ENCODE data around the gene ARHGAP33. TPM values are rescaled to one million over a fixed set of nuclear protein-coding genes. Genes with fewer than 3 reads are reported as not detected.
"Not testable (repeated sequence)": the region's sequence is repeated elsewhere in the genome, so short reads cannot be mapped to it uniquely, and the experiment has no call there.

Gene ARHGAP33
- total RNA-seq, 2 donors from 2014 or later: 31.5 to 45.0 TPM

- H3K36me3 Mint-ChIP-seq: no peaks in the 10 kb centered on the region
- H3K4me1 Mint-ChIP-seq (ENCODE audit: low read depth in 2 of 2): peaks cover 6 to 10% of the 10 kb centered on the region in 2 donors
- ATAC-seq: no peak
- no peaks in the 10 kb centered on the region for H3K27me3 Mint-ChIP-seq
- H3K4me3 Mint-ChIP-seq: no peak overlapping the region
- no peaks in the 10 kb centered on the region for H3K9me3 Mint-ChIP-seq
- no peak for DNase-seq (ENCODE audit: low spot score)
- no peak overlapping the region for H3K27ac Mint-ChIP-seq
Measured at GRCh38 chr19:35786299-35787160, 11.2 kb downstream of the ARHGAP33 start.

DNA sequence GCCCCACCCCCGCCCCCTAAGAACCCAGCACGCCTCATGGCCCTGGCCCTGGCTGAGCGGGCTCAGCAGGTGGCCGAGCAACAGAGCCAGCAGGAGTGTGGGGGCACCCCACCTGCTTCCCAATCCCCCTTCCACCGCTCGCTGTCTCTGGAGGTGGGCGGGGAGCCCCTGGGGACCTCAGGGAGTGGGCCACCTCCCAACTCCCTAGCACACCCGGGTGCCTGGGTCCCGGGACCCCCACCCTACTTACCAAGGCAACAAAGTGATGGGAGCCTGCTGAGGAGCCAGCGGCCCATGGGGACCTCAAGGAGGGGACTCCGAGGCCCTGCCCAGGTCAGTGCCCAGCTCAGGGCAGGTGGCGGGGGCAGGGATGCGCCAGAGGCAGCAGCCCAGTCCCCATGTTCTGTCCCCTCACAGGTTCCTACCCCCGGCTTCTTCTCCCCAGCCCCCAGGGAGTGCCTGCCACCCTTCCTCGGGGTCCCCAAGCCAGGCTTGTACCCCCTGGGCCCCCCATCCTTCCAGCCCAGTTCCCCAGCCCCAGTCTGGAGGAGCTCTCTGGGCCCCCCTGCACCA is 11.9 kb downstream of the ARHGAP33 start:
- Mint-ChIP-seq H3K36me3 (no peaks in the 10 kb centered on the region), H3K4me1 (ENCODE audit: low read depth in 2 of 2) (peaks cover 6 to 10% of the 10 kb centered on the region in 2 donors), H3K27me3 (no peaks in the 10 kb centered on the region), H3K4me3 (no peak overlapping the region), H3K27ac (no peak overlapping the region), H3K9me3 (no peaks in the 10 kb centered on the region)
- DNase-seq (ENCODE audit: low spot score) (no peak), ATAC-seq (no peak)

- no peak for DNase-seq (ENCODE audit: low spot score)
- Mint-ChIP-seq H3K27ac (no peak overlapping the region), H3K9me3 (no peaks in the 10 kb centered on the region), H3K4me1 (ENCODE audit: low read depth in 2 of 2) (peaks cover under 1 to 4% of the 10 kb centered on the region in 2 donors), H3K27me3 (no peaks in the 10 kb centered on the region), H3K36me3 (no peaks in the 10 kb centered on the region), H3K4me3 (no peak overlapping the region)
- ATAC-seq: no peak
Measured at GRCh38 chr19:35788205-35788960, 13.0 kb downstream of the ARHGAP33 start.

DNA sequence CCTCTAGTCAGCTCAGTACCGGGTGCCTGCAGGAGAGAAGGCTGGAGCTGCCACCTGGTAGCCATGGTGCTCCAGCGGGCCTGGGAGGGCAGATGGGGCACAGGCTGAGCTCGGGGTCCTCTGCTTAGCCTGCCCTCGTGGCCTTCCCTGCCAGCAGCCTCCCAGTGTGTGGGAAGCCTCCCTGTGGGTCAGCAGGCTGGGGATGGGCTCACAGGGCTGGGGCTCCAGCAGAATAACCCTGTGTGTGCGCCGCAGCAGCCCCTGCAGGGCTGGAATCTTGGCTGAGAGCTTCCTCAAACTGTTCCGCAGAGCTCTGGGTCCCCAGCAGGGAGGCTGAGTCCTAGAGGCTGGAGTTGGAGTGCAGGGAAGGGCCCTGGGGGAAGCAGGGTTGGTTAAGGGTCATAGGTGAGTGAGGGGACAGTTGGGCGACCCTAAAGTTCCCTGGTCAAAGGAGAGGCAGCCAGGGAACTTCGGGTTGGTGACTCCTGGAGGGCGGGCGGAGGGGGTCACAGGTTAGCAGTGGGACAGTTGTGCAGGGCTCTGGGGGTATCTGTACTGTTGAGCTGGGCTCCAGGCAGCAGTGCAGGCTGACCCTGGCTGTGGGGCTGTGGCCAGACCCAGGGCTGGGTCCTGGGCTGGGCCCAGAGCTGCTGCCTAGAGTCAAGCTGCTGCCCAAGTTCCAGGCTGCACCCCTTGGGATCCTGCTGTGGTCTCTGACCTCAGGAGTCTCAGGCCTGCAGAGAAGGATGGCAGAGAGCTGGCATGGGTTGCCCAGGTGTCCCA is 14.0 kb downstream of the ARHGAP33 start:
- Mint-ChIP-seq H3K4me3 (no peak overlapping the region), H3K4me1 (ENCODE audit: low read depth in 2 of 2) (no peaks in the 10 kb centered on the region), H3K9me3 (no peaks in the 10 kb centered on the region), H3K27ac (no peak overlapping the region), H3K36me3 (no peaks in the 10 kb centered on the region), H3K27me3 (no peaks in the 10 kb centered on the region)
- DNase-seq (ENCODE audit: low spot score): no peak
- no peak for ATAC-seq

GRCh38 chr19:35789978-35790944 is 14.9 kb downstream of the ARHGAP33 start:
- Mint-ChIP-seq H3K27me3 (no peaks in the 10 kb centered on the region), H3K27ac (no peak overlapping the region), H3K36me3 (no peaks in the 10 kb centered on the region), H3K9me3 (no peaks in the 10 kb centered on the region), H3K4me1 (ENCODE audit: low read depth in 2 of 2) (no peaks in the 10 kb centered on the region), H3K4me3 (no peak overlapping the region)
- DNase-seq (ENCODE audit: low spot score): no peak
- ATAC-seq: no peak

GRCh38 chr19:35790981-35791813 is 15.8 kb downstream of the ARHGAP33 start:
- ATAC-seq (peak in 1 of 2 donors; percentile 10), DNase-seq (ENCODE audit: low spot score) (no peak)
- H3K9me3 Mint-ChIP-seq: no peaks in the 10 kb centered on the region
- peaks cover under 1 to 2% of the 10 kb centered on the region in 2 donors for H3K27me3 Mint-ChIP-seq
- no peak overlapping the region for H3K4me3 Mint-ChIP-seq
- no peaks in the 10 kb centered on the region for H3K4me1 Mint-ChIP-seq (ENCODE audit: low read depth in 2 of 2)
- H3K27ac Mint-ChIP-seq: no peak overlapping the region
- no peaks in the 10 kb centered on the region for H3K36me3 Mint-ChIP-seq

DNA sequence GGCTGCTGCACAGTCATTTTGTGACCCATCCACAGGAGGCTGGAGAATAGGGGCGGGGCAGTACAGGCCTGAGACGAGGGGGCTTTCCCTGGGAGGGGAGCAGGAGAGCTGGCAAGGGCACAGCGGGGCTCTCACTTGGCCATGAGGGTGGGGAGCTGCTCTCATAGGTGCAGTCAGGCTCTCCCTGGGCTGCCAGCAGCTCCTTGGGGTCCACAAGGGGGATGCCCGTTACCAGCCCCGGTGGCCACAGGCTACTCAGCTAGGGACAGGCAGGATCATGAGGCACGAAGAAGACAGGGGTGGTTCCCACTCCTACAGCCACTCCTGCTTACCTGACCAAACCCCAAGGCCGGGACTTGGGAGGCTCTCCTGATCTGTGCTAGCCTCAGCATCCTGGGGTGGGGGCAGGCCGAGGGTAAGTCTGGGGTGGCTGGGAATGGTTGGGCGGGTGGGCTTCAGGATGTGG is 16.5 kb downstream of the ARHGAP33 start:
- no peak for ATAC-seq
- Mint-ChIP-seq H3K27ac (no peak overlapping the region), H3K4me3 (no peak overlapping the region), H3K9me3 (no peaks in the 10 kb centered on the region), H3K36me3 (no peaks in the 10 kb centered on the region), H3K4me1 (ENCODE audit: low read depth in 2 of 2) (peaks cover 2% of the 10 kb centered on the region in 2 donors), H3K27me3 (peaks cover 5 to 8% of the 10 kb centered on the region in 2 donors)
- DNase-seq (ENCODE audit: low spot score): no peak

DNA sequence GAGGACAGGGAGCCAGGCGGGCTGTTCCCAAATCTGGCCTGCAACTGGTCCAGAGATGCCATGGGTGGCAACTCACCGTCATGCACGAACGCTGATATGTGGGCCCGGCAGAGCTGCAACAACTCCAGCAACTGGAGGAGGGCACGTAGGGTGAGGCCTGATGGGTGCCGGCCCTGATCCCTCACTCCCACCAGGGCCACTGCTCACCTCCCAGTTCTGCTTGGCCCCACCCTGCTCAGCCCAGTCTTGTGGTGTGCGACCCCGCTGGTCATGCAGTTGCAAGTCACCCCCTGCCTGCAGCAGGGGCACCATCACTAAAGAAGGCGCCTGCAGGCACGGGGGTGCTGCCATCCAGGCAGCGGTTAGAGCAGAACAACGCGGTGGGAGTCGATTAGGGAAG is 16.9 kb downstream of the ARHGAP33 start:
- no peaks in the 10 kb centered on the region for H3K9me3 Mint-ChIP-seq
- ATAC-seq: no peak
- H3K4me3 Mint-ChIP-seq: no peak overlapping the region
- no peak overlapping the region for H3K27ac Mint-ChIP-seq
- DNase-seq (ENCODE audit: low spot score): no peak
- H3K27me3 Mint-ChIP-seq: peaks cover 10 to 13% of the 10 kb centered on the region in 2 donors
- H3K36me3 Mint-ChIP-seq: no peaks in the 10 kb centered on the region
- H3K4me1 Mint-ChIP-seq (ENCODE audit: low read depth in 2 of 2): peaks cover 6% of the 10 kb centered on the region in 2 donors

DNA sequence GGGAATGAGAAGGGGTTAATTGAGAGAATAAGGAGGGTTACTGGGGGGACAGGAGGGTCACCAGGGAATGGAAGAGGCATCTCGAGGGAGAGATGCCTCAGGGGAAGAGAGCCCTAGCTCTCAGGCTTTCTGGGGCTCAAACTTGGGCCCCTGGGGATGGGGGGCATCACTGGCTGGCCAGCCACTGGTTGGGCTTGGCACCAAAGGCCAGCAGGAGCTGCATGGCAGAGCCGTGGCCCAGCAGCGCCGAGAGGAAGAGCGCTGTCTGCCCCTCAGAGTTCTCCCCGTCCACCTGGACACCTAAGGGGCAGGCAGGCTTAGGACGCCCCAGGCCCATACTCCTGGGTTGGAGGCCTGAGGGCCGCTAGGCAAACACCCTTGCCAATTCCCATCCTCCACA is 17.5 kb downstream of the ARHGAP33 start:
- no peak overlapping the region for H3K4me3 Mint-ChIP-seq
- ATAC-seq: no peak
- H3K27ac Mint-ChIP-seq: no peak overlapping the region
- peaks cover 7 to 8% of the 10 kb centered on the region in 2 donors for H3K4me1 Mint-ChIP-seq (ENCODE audit: low read depth in 2 of 2)
- H3K36me3 Mint-ChIP-seq: no peaks in the 10 kb centered on the region
- H3K27me3 Mint-ChIP-seq: peaks cover 12 to 15% of the 10 kb centered on the region in 2 donors
- H3K9me3 Mint-ChIP-seq: no peaks in the 10 kb centered on the region
- DNase-seq (ENCODE audit: low spot score): no peak

- DNase-seq (ENCODE audit: low spot score) (no peak), ATAC-seq (no peak)
- Mint-ChIP-seq H3K27ac (no peak overlapping the region), H3K4me1 (ENCODE audit: low read depth in 2 of 2) (peaks cover 7 to 8% of the 10 kb centered on the region in 2 donors), H3K9me3 (no peaks in the 10 kb centered on the region), H3K4me3 (no peak overlapping the region), H3K27me3 (peaks cover 12 to 15% of the 10 kb centered on the region in 2 donors), H3K36me3 (no peaks in the 10 kb centered on the region)
Measured at GRCh38 chr19:35793381-35794165, 18.2 kb downstream of the ARHGAP33 start.

GRCh38 chr19:35795564-35795963 is 20.2 kb downstream of the ARHGAP33 start:
- not testable (repeated sequence) for H3K4me3 Mint-ChIP-seq; H3K36me3 Mint-ChIP-seq; H3K27ac Mint-ChIP-seq; DNase-seq (ENCODE audit: low spot score); ATAC-seq; H3K9me3 Mint-ChIP-seq; H3K4me1 Mint-ChIP-seq (ENCODE audit: low read depth in 2 of 2)
- H3K27me3 Mint-ChIP-seq: peaks cover 14 to 15% of the 10 kb centered on the region in 2 donors

Data from natural killer cell treated with Interleukin-12 subunit alpha and Interleukin-12 subunit beta and Interleukin-15 and Interleukin-18, amount 100 ng/mL, for 72 hours (primary cell).